Measurements from ENCODE around the gene PPP1R13B.

The PPP1R13B gene

GRCh38 chr14:103726474-103726873 is 120.9 kb downstream of the PPP1R13B start:
- no peak for ATAC-seq

- ATAC-seq = no peak
Measured at GRCh38 chr14:103725739-103726395, 121.5 kb downstream of the PPP1R13B start.

- ATAC-seq = no peak
Measured at GRCh38 chr14:103725001-103725682, 122.2 kb downstream of the PPP1R13B start.

GRCh38 chr14:103724116-103724515 is 123.3 kb downstream of the PPP1R13B start:
- no peak for ATAC-seq

- no peak for ATAC-seq
Measured at GRCh38 chr14:103723748-103724081, 123.7 kb downstream of the PPP1R13B start.

GRCh38 chr14:103721334-103722120 is 125.8 kb downstream of the PPP1R13B start:
- peak; percentile 56 to 67 for ATAC-seq

GRCh38 chr14:103719751-103720150 is 127.6 kb downstream of the PPP1R13B start:
- ATAC-seq = no peak

GRCh38 chr14:103718572-103718971 is 128.8 kb downstream of the PPP1R13B start:
- no peak for ATAC-seq

- no peak for ATAC-seq
Measured at GRCh38 chr14:103716899-103717411, 130.4 kb downstream of the PPP1R13B start.

GRCh38 chr14:103716091-103716801 is 131.1 kb downstream of the PPP1R13B start:
- no peak for ATAC-seq

- peak; percentile 96 for ATAC-seq
Measured at GRCh38 chr14:103715052-103716000, 132.0 kb downstream of the PPP1R13B start, which contains the start of the genes XRCC3 and ZFYVE21. Gene XRCC3, minus strand, starts transcription at chr14:103715451. Its CDS starts 4,364 bp downstream, at chr14:103711087. Gene ZFYVE21, plus strand, starts transcription at chr14:103715810. Its CDS starts 32 bp downstream, at chr14:103715842.

GRCh38 chr14:103714063-103714724 is 133.2 kb downstream of the PPP1R13B start:
- no peak for ATAC-seq

GRCh38 chr14:103713304-103714062 is 133.9 kb downstream of the PPP1R13B start:
- ATAC-seq = no peak

- ATAC-seq = no peak
Measured at GRCh38 chr14:103712633-103713247, 134.6 kb downstream of the PPP1R13B start.

- ATAC-seq = no peak
Measured at GRCh38 chr14:103711516-103712431, 135.6 kb downstream of the PPP1R13B start.

GRCh38 chr14:103710771-103711377 is 136.5 kb downstream of the PPP1R13B start:
- ATAC-seq = no peak

- ATAC-seq = no peak
Measured at GRCh38 chr14:103709814-103710213, 137.6 kb downstream of the PPP1R13B start.

- ATAC-seq = no peak
Measured at GRCh38 chr14:103708750-103709187, 138.6 kb downstream of the PPP1R13B start.
